ENCODE data around the gene EIF4E2.
"Not testable (repeated sequence)": the region's sequence is repeated elsewhere in the genome, so short reads cannot be mapped to it uniquely, and the experiment has no call there.

EIF4E2 gene

DNA sequence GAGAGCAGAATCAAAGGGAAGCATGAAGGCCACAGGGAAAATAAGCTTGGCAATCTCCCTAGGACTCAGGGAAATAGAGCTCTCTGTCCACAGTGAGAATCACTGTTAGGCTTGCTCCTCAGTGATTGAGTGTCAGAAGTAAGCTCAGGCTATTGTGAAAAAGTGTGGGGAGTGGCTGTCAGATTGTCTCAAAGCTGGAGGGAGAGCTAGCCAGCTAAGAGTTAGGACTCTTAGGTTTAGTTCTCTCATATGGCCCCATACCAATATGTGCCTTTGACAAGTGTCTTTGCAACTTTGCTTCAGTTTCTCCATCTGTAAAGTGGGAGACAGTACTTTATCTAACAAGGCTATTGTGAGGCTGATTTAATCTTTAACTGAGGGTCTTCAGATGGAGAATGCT is 17.2 kb downstream of the EIF4E2 start:
- TF ChIP-seq, protein P1, sequence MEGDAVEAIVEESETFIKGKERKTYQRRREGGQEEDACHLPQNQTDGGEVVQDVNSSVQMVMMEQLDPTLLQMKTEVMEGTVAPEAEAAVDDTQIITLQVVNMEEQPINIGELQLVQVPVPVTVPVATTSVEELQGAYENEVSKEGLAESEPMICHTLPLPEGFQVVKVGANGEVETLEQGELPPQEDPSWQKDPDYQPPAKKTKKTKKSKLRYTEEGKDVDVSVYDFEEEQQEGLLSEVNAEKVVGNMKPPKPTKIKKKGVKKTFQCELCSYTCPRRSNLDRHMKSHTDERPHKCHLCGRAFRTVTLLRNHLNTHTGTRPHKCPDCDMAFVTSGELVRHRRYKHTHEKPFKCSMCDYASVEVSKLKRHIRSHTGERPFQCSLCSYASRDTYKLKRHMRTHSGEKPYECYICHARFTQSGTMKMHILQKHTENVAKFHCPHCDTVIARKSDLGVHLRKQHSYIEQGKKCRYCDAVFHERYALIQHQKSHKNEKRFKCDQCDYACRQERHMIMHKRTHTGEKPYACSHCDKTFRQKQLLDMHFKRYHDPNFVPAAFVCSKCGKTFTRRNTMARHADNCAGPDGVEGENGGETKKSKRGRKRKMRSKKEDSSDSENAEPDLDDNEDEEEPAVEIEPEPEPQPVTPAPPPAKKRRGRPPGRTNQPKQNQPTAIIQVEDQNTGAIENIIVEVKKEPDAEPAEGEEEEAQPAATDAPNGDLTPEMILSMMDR (conservative IDR thresholded peaks at IDR 0.05; ENCODE audit: control insufficient read depth, insufficient read depth, low read depth, low read length) = no peak
- H3K4me3 ChIP-seq (ENCODE audit: control insufficient read depth, low read depth, low read length) = no peak overlapping the region
- no peak for DNase-seq (ENCODE audit: low read depth)

DNA sequence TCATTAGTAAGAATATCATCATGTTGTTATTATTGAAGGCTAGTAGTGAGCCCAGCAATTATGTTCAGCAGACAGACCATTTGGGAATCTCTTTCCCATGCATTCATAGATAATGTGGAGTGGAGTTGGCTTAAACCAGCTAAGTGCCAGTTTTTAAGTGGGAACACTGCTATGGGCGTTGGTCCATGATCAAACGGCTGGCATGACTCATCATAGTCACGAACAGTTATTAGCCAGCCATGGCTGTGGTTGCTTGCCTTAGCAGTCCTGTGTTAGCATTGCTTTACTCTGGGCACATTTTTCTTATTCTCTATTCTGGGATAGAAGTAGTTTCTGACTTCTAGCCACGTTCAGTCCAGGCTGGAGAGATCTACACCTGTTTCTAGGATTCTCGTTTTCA is 17.7 kb downstream of the EIF4E2 start:
- TF ChIP-seq, protein P1 (conservative IDR thresholded peaks at IDR 0.05; ENCODE audit: control insufficient read depth, insufficient read depth, low read depth, low read length) = no peak
- H3K4me3 ChIP-seq (ENCODE audit: control insufficient read depth, low read depth, low read length) = no peak overlapping the region
- peak; percentile 91 for DNase-seq (ENCODE audit: low read depth)

DNA sequence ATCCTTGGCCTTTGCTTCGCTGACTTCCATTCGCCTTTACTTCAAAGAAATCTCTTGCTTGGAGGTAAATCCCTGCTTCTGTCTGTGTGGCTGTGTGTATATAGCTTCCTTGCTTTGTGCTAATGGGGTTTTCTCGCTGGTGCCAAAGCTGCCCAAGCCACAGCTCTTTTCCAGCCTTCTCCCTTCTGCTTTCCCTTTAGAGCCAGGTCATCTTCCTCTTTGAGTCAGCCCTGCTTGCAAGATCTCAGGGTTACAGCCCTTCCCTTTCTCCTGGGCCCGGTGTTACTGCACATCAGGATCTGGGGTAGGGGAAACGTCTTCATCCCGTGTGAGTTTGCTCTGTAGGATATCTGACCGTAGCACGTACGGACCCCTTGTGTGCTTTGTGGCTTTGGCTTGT is 19.1 kb downstream of the EIF4E2 start:
- no peak for DNase-seq (ENCODE audit: low read depth)
- TF ChIP-seq, protein P1 (conservative IDR thresholded peaks at IDR 0.05; ENCODE audit: control insufficient read depth, insufficient read depth, low read depth, low read length) = no peak
- no peak overlapping the region for H3K4me3 ChIP-seq (ENCODE audit: control insufficient read depth, low read depth, low read length)

DNA sequence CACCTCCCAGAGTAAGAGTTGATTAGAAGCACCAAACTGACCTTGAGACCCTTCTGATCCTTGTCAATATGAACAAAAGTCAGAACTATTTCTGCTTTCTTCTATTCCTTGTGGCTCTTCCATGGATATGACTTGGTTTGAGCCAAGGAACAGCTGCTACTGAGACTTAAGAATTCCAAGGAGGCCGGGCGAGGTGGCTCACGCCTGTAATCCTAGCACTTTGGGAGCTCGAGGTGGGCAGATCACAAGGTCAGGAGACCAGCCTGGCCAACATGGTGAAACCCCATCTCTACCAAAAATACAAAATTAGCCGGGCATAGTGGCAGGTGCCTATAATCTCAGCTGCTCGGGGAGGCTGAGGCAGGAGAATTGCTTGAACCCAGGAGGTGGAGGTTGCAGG is 20.0 kb downstream of the EIF4E2 start:
- not testable (repeated sequence) for H3K4me3 ChIP-seq (ENCODE audit: control insufficient read depth, low read depth, low read length); DNase-seq (ENCODE audit: low read depth)

DNA sequence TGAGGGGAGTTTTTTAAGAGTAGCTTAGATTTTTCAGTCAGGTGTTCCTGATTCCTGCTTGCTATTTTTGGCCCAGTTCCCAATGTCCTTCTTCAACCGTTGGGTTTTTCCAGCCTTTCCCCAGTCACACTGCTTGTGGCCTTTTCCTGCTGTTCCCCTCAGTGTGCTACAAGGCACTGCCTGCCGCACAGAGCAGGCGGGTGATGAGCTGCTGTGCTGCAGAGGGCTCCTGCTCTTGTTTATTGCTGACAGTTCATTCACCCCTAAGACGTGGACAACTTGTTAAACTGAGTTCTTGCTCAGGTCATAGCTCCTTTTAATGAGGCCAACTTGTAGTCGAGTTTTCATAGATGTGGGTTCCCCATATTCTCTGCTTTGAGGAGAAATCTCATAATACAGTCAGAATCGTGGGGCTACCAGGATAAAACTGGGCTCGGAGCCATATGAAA is 20.6 kb downstream of the EIF4E2 start:
- no peak overlapping the region for H3K4me3 ChIP-seq (ENCODE audit: control insufficient read depth, low read depth, low read length)
- TF ChIP-seq, protein P1 (conservative IDR thresholded peaks at IDR 0.05; ENCODE audit: control insufficient read depth, insufficient read depth, low read depth, low read length) = no peak
- DNase-seq (ENCODE audit: low read depth) = no peak

DNA sequence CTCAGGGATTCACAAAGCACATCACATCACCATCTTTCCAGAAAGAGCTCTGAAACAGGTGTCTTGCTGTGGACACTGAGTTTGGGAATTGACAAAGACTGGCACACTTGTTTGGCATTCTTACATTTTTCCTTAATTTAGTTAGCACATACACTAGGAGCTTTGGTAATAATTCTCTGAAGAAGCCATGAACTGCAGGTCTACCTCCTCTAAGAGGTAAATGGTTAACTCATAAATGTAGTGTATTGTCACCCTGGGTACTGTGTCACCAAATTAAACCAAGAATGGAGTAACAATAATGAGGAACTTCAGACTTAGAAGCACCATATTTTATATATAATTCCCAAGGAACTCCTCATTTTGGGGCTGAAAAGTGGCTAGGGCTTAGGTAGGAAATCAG is 22.6 kb downstream of the EIF4E2 start:
- TF ChIP-seq, protein P1 (conservative IDR thresholded peaks at IDR 0.05; ENCODE audit: control insufficient read depth, insufficient read depth, low read depth, low read length) = no peak
- no peak overlapping the region for H3K4me3 ChIP-seq (ENCODE audit: control insufficient read depth, low read depth, low read length)
- no peak for DNase-seq (ENCODE audit: low read depth)

DNA sequence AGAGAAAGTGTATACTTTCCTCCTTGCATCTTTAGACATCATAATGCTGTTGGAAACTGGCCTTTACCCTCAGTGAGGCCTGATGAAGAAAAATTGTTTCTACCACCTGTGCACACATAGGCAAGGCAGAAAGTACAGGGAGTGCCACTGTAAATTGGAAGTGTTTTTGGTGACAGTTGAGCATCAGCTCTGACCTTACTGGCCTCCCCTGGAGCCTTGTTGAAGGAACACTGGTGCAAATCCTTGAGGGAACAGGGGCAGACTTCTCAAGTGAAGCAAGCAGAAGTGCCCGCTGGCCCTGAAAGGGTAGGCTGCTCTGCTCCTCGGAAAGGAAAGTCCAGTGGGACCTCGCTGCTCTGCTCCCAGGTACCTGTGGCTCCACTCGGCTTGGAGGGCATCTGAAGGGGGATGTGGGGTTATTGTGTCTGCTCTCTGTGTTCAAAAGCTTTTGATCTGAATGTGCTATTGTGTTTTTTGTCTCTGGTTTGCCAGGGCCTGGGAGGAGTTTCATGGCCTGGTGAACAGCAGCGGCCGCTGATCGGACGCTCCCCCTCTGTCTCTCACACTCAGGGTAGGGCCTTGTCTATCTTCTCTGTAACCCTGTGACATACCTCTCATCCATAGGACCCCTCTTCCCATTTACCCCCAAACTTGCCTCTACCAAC is 23.4 kb downstream of the EIF4E2 start:
- no peak overlapping the region for H3K4me3 ChIP-seq (ENCODE audit: control insufficient read depth, low read depth, low read length)
- DNase-seq (ENCODE audit: low read depth) = no peak
- TF ChIP-seq, protein P1 (conservative IDR thresholded peaks at IDR 0.05; ENCODE audit: control insufficient read depth, insufficient read depth, low read depth, low read length) = no peak
